Measurements from ENCODE around the gene ST3GAL3. TPM values are rescaled to one million over a fixed set of nuclear protein-coding genes. Genes with fewer than 3 reads are reported as not detected.
A peak's percentile ranks its signal among the peaks of the same experiment; 100 is the strongest.

The ST3GAL3 gene
- total and polyA plus RNA-seq, 10 of the 15 experiments (the other 5 are each of a cell fraction or from before 2014, with no cell fraction given), result 1.2 to 19.3 (median 11.0) TPM

GRCh38 chr1:43969746-43970466, 262.6 kb downstream of the ST3GAL3 start, which contains the start of gene DPH2 (continued):
- TF ChIP-seq ZBTB33 (IDR thresholded peaks at IDR 0.05) (no peak), SP1 (IDR thresholded peaks at IDR 0.05; ENCODE audit: low read depth, low read length) (peak; percentile 89), CEBPZ (IDR thresholded peaks at IDR 0.05; ENCODE audit: low read depth, low read length) (peak; percentile 63), MTA3 (IDR thresholded peaks at IDR 0.05; ENCODE audit: borderline replicate concordance, low read length) (no peak), ELK1 (IDR thresholded peaks at IDR 0.05; ENCODE audit: low read depth, low read length) (no peak), SREBF2 (IDR thresholded peaks at IDR 0.05; ENCODE audit: low read length) (no peak; the same call in 1 of the 2 replicates), PAX8 (IDR thresholded peaks at IDR 0.05) (no peak), PRDM15 (CRISPR knock-in tag; IDR thresholded peaks at IDR 0.05) (no peak), ZNF384 (IDR thresholded peaks at IDR 0.05; ENCODE audit: borderline replicate concordance, low read depth, low read length) (no peak), RAD21 (IDR thresholded peaks at IDR 0.05; ENCODE audit: insufficient read depth, low read depth, low read length) (no peak), CBX3 (IDR thresholded peaks at IDR 0.05; ENCODE audit: borderline replicate concordance, low read depth) (no peak), REST (IDR thresholded peaks at IDR 0.05; ENCODE audit: low read depth, low read length) (0 out of 2 replicates have a peak, but pooled peaks have one; percentile 8), SMAD5 (IDR thresholded peaks at IDR 0.05; ENCODE audit: low read depth) (0 out of 2 replicates have a peak, but pooled peaks have one; percentile 50), KAT2A (conservative IDR thresholded peaks at IDR 0.05; ENCODE audit: control insufficient read depth, low read depth, low read length) (no peak), ZSCAN29 (IDR thresholded peaks at IDR 0.05) (no peak), BMI1 (IDR thresholded peaks at IDR 0.05; ENCODE audit: borderline replicate concordance) (no peak)

Measured in GM12878 (cell line).